ENCODE results near the gene KLHL29. TPM values are rescaled to one million over a fixed set of nuclear protein-coding genes. Genes with fewer than 3 reads are reported as not detected.

Gene KLHL29
- total and polyA plus RNA-seq, 2 experiments from 2014 or later: 1.5 to 6.5 TPM

DNA sequence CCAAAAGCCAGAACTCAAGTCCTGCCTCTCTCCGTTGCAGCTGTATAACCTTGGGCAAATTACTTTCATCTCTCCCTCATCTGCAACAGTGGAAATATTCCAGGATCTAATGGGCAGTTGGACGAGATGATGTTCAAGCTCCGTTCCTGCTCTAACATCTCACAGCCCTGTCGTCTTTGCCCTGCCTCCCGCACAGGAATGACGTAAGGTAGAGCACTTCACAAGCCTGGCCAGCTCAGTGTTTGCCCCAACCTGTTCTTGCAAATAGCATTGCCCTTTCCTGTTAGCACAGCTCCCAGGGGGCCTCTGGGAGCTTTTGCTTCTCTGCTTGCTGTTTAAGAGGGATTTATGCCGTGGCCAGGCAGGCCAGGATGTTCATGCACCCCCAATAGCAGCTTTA lies 107.9 kb downstream of the KLHL29 start:
- Histone ChIP-seq H2AFZ (no peak overlapping the region), H3K36me3 (ENCODE audit: insufficient read depth) (no peaks in the 10 kb centered on the region), H3K9me2 (ENCODE audit: insufficient read depth) (no peaks in the 10 kb centered on the region), H4K20me1 (replicated peaks; ENCODE audit: insufficient read depth) (no peaks in the 10 kb centered on the region), H3K27ac (ENCODE audit: low read depth) (no peak overlapping the region), H3K79me2 (replicated peaks; ENCODE audit: insufficient read depth) (no peaks in the 10 kb centered on the region), H3K4me1 (ENCODE audit: insufficient read depth) (peaks cover 23% of the 10 kb centered on the region; the same call in 1 of the 2 replicates), H3F3A (replicated peaks; ENCODE audit: low read depth) (no peaks in the 10 kb centered on the region), H3K4me3 (no peak overlapping the region), H3K27me3 (ENCODE audit: insufficient read depth) (no peaks in the 10 kb centered on the region), H3K4me2 (no peak overlapping the region)
- Mint-ChIP-seq H3K9me3 (no peaks in the 10 kb centered on the region), H3K27me3 (ENCODE audit: insufficient read depth, low read depth, poor library complexity) (peaks cover 5% of the 10 kb centered on the region), H3K4me1 (peaks cover 40% of the 10 kb centered on the region), H3K36me3 (ENCODE audit: low read depth) (no peaks in the 10 kb centered on the region), H3K27ac (no peak overlapping the region), H3K4me3 (no peak overlapping the region)
- no peak for DNase-seq (ENCODE audit: low spot score)
- TF ChIP-seq, protein P1, sequence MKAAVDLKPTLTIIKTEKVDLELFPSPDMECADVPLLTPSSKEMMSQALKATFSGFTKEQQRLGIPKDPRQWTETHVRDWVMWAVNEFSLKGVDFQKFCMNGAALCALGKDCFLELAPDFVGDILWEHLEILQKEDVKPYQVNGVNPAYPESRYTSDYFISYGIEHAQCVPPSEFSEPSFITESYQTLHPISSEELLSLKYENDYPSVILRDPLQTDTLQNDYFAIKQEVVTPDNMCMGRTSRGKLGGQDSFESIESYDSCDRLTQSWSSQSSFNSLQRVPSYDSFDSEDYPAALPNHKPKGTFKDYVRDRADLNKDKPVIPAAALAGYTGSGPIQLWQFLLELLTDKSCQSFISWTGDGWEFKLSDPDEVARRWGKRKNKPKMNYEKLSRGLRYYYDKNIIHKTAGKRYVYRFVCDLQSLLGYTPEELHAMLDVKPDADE (IDR thresholded peaks at IDR 0.05): no peak
- no peak for TF ChIP-seq EZH2phosphoT487 (IDR thresholded peaks at IDR 0.05; ENCODE audit: unreplicated experiment)
- no peak for ATAC-seq

DNA sequence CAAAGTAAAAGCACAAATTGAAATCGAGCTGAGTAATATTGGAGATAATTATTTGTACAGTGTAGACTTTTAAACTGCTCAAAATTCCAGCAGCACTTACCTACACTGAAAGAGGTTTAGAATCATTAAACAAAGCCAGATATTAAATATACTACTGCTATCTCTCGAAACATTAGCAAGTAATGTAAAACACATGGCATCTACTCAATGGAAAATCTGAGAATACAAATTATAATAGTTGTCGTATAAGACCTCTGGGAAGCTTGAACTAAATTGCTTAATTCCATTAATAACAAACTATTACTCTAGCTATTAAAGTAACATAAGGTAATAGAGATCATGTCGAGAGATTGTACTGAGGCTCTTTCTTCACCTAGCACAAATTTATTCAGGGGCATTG lies 108.9 kb downstream of the KLHL29 start:
- no peaks in the 10 kb centered on the region for H3K9me3 Mint-ChIP-seq
- DNase-seq (ENCODE audit: low spot score) (no peak), ATAC-seq (no peak)
- H4K20me1 ChIP-seq (replicated peaks; ENCODE audit: insufficient read depth): no peaks in the 10 kb centered on the region
- peaks cover 23% of the 10 kb centered on the region; the same call in 1 of the 2 replicates for H3K4me1 ChIP-seq (ENCODE audit: insufficient read depth)
- H3K4me2 ChIP-seq: no peak overlapping the region
- H3K4me3 ChIP-seq: no peak overlapping the region
- H3K4me3 Mint-ChIP-seq: no peak overlapping the region
- H3K36me3 ChIP-seq (ENCODE audit: insufficient read depth): no peaks in the 10 kb centered on the region
- no peaks in the 10 kb centered on the region for H3K36me3 Mint-ChIP-seq (ENCODE audit: low read depth)
- TF ChIP-seq, protein P1 (IDR thresholded peaks at IDR 0.05): no peak
- TF ChIP-seq, protein P2, sequence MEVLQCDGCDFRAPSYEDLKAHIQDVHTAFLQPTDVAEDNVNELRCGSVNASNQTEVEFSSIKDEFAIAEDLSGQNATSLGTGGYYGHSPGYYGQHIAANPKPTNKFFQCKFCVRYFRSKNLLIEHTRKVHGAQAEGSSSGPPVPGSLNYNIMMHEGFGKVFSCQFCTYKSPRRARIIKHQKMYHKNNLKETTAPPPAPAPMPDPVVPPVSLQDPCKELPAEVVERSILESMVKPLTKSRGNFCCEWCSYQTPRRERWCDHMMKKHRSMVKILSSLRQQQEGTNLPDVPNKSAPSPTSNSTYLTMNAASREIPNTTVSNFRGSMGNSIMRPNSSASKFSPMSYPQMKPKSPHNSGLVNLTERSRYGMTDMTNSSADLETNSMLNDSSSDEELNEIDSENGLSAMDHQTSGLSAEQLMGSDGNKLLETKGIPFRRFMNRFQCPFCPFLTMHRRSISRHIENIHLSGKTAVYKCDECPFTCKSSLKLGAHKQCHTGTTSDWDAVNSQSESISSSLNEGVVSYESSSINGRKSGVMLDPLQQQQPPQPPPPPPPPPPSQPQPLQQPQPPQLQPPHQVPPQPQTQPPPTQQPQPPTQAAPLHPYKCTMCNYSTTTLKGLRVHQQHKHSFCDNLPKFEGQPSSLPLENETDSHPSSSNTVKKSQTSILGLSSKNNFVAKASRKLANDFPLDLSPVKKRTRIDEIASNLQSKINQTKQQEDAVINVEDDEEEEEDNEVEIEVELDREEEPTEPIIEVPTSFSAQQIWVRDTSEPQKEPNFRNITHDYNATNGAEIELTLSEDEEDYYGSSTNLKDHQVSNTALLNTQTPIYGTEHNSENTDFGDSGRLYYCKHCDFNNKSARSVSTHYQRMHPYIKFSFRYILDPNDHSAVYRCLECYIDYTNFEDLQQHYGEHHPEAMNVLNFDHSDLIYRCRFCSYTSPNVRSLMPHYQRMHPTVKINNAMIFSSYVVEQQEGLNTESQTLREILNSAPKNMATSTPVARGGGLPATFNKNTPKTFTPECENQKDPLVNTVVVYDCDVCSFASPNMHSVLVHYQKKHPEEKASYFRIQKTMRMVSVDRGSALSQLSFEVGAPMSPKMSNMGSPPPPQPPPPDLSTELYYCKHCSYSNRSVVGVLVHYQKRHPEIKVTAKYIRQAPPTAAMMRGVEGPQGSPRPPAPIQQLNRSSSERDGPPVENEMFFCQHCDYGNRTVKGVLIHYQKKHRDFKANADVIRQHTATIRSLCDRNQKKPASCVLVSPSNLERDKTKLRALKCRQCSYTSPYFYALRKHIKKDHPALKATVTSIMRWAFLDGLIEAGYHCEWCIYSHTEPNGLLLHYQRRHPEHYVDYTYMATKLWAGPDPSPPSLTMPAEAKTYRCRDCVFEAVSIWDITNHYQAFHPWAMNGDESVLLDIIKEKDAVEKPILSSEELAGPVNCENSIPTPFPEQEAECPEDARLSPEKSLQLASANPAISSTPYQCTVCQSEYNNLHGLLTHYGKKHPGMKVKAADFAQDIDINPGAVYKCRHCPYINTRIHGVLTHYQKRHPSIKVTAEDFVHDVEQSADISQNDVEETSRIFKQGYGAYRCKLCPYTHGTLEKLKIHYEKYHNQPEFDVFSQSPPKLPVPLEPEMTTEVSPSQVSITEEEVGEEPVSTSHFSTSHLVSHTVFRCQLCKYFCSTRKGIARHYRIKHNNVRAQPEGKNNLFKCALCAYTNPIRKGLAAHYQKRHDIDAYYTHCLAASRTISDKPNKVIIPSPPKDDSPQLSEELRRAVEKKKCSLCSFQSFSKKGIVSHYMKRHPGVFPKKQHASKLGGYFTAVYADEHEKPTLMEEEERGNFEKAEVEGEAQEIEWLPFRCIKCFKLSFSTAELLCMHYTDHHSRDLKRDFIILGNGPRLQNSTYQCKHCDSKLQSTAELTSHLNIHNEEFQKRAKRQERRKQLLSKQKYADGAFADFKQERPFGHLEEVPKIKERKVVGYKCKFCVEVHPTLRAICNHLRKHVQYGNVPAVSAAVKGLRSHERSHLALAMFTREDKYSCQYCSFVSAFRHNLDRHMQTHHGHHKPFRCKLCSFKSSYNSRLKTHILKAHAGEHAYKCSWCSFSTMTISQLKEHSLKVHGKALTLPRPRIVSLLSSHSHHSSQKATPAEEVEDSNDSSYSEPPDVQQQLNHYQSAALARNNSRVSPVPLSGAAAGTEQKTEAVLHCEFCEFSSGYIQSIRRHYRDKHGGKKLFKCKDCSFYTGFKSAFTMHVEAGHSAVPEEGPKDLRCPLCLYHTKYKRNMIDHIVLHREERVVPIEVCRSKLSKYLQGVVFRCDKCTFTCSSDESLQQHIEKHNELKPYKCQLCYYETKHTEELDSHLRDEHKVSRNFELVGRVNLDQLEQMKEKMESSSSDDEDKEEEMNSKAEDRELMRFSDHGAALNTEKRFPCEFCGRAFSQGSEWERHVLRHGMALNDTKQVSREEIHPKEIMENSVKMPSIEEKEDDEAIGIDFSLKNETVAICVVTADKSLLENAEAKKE (CRISPR knock-in tag; IDR thresholded peaks at IDR 0.05): no peak
- no peak for TF ChIP-seq JUNB (IDR thresholded peaks at IDR 0.05; ENCODE audit: unreplicated experiment)
- no peak for TF ChIP-seq POLR2AphosphoS5 (IDR thresholded peaks at IDR 0.05; ENCODE audit: low read depth)
- TF ChIP-seq STAT1 (IDR thresholded peaks at IDR 0.05; ENCODE audit: unreplicated experiment): no peak
- TF ChIP-seq EZH2phosphoT487 (IDR thresholded peaks at IDR 0.05; ENCODE audit: unreplicated experiment): no peak
- TF ChIP-seq, protein P3, sequence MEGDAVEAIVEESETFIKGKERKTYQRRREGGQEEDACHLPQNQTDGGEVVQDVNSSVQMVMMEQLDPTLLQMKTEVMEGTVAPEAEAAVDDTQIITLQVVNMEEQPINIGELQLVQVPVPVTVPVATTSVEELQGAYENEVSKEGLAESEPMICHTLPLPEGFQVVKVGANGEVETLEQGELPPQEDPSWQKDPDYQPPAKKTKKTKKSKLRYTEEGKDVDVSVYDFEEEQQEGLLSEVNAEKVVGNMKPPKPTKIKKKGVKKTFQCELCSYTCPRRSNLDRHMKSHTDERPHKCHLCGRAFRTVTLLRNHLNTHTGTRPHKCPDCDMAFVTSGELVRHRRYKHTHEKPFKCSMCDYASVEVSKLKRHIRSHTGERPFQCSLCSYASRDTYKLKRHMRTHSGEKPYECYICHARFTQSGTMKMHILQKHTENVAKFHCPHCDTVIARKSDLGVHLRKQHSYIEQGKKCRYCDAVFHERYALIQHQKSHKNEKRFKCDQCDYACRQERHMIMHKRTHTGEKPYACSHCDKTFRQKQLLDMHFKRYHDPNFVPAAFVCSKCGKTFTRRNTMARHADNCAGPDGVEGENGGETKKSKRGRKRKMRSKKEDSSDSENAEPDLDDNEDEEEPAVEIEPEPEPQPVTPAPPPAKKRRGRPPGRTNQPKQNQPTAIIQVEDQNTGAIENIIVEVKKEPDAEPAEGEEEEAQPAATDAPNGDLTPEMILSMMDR (conservative IDR thresholded peaks at IDR 0.05; ENCODE audit: low read depth in 2 of 2): no peak
- no peak for TF ChIP-seq ZNF114 (CRISPR knock-in tag; IDR thresholded peaks at IDR 0.05)
- H3K27me3 ChIP-seq (ENCODE audit: insufficient read depth): no peaks in the 10 kb centered on the region
- H3K27ac Mint-ChIP-seq: no peak overlapping the region
- peaks cover 7% of the 10 kb centered on the region for H3K27me3 Mint-ChIP-seq (ENCODE audit: insufficient read depth, low read depth, poor library complexity)
- H3K79me2 ChIP-seq (replicated peaks; ENCODE audit: insufficient read depth): no peaks in the 10 kb centered on the region
- H3K27ac ChIP-seq (ENCODE audit: low read depth): no peak overlapping the region
- H3K4me1 Mint-ChIP-seq: peaks cover 43% of the 10 kb centered on the region
- no peaks in the 10 kb centered on the region for H3K9me2 ChIP-seq (ENCODE audit: insufficient read depth)
- no peaks in the 10 kb centered on the region for H3F3A ChIP-seq (replicated peaks; ENCODE audit: low read depth)
- no peak overlapping the region for H2AFZ ChIP-seq
